Adrenal gland (tissue), 5 donors: ENCODE data around the gene ALDH6A1.

Source experiments
- CTCF ChIP-seq, 6 experiments: fragments of 450-650 bp in 4 of 6; fragments of 200-600 bp in 2 of 6; sonication (generic) in 1 of 6; IDR thresholded peaks; 1 replicate in 5 of 6; 2 replicates in 1 of 6; pipeline versions ENCODE4 v1.5.1 to v1.8.0; 2016 to 2021; ENCODE audit warnings: antibody characterized with exemption in 6 of 6, mild to moderate bottlenecking in 2 of 6, moderate library complexity in 1 of 6
- POLR2A ChIP-seq, 2 donors: fragments of 450-650 bp; IDR thresholded peaks; one replicate each; pipeline ENCODE4 v1.6.1; 2017; ENCODE audit warnings: antibody characterized with exemption in 2 of 2, mild to moderate bottlenecking in 2 of 2, moderate library complexity in 1 of 2
- donor health status: DM: no; HTN: no; CAD: no.

DNA sequence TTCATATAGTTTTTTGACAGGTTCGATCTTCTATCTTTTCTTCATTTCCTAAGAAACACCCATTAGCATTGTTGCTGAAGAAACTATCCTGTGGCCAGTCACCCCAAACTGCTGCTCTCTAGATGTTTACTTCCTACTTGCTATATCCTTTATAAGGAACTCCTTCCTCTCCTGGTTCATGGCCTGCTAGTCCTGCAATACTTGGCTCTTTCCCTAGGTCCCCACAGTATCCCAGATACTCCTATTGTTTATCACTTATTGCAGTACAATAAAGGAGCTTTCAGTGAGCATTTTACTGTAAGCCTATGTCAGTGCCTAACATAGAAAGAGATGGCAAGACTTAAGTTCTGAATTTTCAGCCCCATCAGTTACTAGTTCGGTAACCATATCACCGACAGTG, 2.8 kb downstream of the ALDH6A1 start:
- TF ChIP-seq CTCF (IDR thresholded peaks at IDR 0.05) (no peak), POLR2A (IDR thresholded peaks at IDR 0.05) (no peak)
